GDM1 (cell line): ENCODE measurements around the gene LRRC37A3.
"Not testable (repeated sequence)": the region's sequence is repeated elsewhere in the genome, so short reads cannot be mapped to it uniquely, and the experiment has no call there.

ENCODE experiments used
- DNase-seq: peaks from one replicate; lab custom pipeline; 2025; lab: John Stamatoyannopoulos, UW

The LRRC37A3 gene

DNA sequence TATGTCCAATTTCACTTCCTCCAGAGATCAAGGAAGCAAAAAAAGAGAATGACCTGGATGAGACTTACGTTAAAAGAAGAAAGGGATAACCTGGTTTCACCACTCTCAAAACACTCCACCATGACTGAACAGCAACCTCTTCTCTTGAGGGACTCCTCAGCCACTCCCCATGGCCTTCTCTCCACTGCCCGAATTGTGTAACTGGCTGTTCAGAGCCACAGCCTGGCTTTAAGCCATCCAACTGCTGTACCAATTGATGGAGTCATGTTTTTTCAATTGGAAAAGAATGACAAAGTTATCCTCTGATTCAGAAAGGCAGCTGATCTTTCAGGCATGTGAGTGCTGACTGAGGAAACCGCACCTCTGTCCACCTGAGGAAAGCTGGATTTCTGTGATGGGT is 85.2 kb downstream of the LRRC37A3 start:
- DNase-seq, result not testable (repeated sequence)

GRCh38 chr17:64830631-64831040 is 88.6 kb downstream of the LRRC37A3 start:
- not testable (repeated sequence) for DNase-seq

DNA sequence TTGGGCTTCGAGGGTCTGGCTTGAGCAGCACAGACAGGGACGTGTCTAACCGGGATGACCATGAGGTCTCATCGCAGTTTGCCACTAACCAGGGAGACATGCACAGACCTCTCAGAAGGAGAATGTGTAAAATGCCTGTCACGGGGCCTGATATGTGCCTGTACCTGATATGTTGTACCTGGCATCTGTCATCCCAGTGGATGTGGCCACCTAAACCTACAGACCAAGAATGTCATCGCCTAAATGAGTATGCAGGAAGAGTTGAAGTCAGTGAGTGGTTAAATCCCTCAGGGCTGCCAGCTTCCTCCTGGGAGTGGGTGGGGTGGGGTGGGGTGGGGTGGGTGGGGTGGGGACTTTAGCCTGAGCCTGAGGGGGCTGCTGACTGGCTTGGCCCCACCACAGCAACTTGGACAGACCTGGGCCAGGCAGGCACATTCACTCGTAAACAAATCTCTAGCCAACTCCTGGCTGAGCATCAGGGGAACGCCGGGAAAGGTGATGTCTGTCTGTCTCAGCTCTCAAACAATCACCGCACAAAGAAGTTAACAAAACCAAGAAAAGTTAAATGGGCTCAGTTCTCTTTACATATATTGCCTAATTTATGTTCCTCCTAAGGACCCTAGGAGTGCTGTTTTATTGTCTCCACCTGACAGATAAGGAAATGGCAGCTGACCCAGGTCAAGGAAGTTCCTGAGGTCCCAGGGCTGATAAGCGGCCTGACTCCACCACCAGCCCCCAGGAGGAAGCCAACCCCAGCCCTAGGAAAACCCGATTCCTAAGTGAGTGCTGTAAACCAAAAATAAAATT is 89.3 kb downstream of the LRRC37A3 start:
- not testable (repeated sequence) for DNase-seq

DNA sequence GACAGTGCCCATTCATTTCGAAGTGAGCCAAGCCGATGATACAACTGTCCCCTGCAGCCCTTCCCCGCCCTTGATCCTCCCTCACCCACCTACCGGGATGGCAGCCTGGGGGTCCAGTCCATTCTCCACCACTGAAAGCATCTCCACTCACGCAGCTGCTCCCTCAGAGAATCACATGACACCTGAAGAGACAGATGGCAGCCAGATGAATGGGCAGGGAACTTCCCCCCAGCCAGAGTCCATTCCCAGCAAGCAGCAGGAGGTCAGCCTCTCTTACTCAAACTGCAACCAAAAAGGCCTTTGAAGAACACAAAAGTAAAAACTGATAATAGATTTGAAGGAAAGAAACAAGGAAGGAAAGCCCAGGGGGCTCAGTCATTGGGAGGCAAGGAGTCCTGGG is 90.2 kb downstream of the LRRC37A3 start:
- DNase-seq, result not testable (repeated sequence)

DNA sequence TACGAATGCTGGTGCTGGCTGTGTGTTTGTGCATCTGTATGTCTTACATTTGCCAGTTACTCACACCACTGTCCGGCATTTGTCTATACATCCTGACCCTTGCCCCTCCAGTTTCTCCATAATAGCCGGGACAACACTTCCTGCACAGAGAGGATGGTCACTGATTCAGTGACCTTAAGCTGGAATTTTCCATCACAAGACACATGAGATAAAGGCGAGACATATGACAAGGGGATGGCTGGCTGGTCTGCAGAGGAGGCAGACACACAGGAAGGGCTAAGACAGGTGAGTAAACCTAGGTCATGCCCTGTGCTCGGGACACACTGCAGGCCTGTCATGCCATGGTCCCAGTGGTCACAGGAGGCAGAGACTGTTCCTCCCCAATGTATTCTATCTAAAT is 100.4 kb downstream of the LRRC37A3 start:
- DNase-seq, result not testable (repeated sequence)

DNA sequence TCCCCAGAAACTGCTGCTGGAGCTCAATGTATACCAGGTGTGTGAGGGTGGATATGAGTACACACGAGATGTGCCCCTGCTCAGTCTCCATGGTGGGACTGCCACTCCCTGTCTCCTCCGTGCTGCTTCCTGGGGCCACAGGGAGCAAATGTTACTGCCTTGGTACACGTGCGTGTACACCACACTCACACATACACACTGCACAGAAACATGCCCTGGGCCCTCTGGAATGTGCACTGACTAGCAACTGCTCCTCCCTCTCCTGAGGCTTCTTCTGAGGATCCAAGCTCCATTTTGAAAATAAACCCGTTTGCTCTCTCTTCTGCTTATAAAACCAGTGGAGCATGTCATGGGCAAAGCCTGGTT is 103.5 kb downstream of the LRRC37A3 start:
- not testable (repeated sequence) for DNase-seq

- DNase-seq, result not testable (repeated sequence)
Measured at GRCh38 chr17:64814993-64815832, 104.1 kb downstream of the LRRC37A3 start.

DNA sequence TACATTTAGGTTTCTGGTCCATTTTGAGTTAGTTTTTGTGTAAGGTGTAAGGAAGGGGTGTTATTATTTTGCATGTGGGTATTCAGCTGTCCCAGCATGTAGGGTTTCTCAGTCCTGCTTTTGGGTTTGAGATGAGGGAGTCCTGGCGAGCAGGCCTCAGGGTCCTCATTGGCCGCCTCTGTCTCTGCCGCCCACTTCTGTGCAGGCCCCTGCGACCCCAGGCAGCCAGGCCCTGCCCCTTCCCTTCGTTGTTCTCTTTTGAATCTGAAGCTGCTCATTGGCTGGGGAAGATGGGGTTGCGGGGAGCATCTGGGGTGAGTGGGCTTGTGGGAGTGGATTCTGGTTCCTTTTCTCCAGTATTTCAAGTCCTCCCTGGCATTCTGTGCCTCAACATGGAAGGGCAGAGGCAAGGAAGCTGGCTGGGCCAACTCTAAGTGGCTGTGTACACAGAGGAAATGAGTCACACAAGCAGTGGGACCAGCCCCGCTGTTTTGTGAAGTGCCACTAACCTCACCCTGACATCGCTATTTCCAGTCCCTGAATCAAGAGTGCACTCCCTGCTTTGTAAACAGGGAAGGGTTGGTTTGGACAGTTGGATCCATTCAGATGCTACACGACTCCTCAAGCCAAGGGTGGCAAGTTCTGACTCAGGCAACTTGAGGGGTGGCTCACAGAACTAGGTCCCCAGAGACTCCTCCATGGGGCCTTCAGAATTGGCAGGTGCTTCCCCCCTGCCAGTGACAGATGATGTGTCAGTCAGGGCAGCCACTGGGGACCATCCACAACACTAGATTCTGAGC is 110.9 kb downstream of the LRRC37A3 start:
- DNase-seq, result peak; percentile 73
